NCI-H2227 (cell line): ENCODE results near the gene COX5B.
"Not testable (repeated sequence)": the region's sequence is repeated elsewhere in the genome, so short reads cannot be mapped to it uniquely, and the experiment has no call there.

Source experiments
- DNase-seq: peaks from one replicate; lab custom pipeline; 2025; ENCODE audit not compliant: unreplicated experiment; lab: John Stamatoyannopoulos, UW

COX5B gene, protein sequence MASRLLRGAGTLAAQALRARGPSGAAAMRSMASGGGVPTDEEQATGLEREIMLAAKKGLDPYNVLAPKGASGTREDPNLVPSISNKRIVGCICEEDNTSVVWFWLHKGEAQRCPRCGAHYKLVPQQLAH

DNA sequence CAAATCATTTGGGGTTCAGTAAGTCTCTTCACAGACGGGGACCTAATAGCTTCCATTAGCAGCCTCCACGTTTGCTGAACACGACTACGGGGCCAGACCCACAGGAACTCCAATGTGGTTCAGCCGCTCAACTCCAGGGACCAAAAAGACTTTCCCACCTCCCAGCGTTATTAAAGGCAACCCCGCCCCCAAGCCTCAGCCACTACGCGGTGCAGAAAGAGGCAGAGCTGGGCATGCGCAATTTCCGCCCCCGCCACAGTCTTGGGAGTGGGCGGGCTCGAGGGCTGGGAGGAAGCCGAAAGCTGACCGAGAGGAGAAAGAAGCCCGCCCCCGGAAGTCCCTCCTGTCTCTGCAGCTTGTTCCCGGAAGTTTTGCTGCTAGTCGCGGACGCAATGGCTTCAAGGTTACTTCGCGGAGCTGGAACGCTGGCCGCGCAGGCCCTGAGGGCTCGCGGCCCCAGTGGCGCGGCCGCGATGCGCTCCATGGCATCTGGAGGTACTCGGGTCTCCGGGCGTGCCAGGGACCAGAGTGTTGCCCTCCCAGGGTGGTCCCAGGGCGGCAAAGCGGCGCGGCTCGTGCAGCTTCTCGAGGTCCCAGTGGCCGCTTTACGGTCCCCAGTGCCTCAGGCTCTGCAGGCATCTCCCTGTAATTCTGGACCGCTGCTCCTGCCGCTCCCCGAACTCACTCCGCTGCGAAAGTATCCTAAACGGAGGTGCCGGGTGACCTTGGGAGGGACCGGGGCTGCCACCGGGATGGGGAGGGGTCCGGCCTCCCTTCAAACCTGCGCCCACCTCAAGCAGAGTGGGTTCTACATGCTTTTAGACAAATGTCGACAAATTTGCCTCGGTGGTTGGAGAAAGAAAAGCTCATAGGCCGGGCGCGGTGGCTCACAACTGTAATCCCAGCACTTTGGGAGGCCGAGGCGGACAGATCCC lies at the start of gene COX5B:
Gene COX5B (plus strand): TSS at position 368 of the 935 bp plus-strand sequence. CDS start 25 bp downstream, at position 393.
- DNase-seq: peak; percentile 99

DNA sequence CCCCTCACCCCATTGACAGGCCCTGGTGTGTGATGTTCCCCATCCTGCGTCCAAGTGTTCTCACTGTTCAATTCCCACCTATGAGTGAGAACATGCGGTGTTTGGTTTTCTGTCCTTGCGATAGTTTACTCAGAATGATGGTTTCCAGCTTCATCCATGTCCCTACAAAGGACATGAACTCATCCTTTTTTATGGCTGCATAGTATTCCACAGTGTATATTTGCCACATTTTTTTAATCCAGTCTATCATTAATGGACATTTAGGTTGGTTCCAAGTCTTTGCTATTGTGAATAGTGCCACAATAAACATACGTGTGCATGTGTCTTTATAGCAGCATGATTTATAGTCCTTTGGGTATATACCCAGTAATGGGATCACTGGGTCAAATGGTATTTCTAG lies 49.7 kb upstream of the COX5B start:
- DNase-seq: not testable (repeated sequence)

DNA sequence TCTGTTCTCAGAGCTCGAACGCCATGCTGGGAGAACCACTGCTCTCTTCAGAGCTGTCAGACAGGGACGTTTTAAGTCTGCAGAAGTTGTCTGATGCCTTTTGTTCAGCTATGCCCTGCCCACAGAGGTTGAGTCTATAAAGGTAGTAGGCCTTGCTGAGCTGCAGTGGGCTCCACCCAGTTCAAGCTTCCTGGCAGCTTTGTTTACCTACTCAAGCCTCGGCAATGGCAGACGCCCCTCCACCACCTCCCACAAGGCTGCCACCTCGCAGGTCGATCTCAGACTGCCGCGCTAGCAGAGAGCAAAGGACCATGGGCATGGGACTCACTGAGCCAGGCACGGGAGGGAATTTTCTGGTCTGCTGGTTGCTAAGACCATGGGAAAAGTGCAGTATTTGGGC lies 44.3 kb upstream of the COX5B start:
- DNase-seq: not testable (repeated sequence)

DNA sequence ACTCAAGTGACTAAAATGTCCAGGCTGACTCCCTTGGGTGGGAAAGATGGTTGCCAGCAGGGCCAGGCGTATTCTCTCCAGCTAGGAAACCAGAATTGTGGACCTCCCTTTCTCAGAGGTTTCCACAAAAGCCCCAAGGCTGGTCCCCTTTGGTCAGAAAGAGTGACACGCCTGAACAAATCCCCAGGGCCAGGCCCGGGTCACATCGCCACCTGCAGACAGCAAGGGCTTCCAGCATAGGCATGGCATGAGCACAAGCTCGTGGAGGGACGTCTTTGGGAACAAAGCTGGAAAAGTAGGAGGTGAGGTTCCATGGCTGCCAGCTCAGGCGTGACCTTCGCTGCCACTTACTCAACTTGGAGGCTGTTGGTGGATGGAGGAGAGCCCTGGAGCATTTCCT lies 40.8 kb upstream of the COX5B start:
- DNase-seq: not testable (repeated sequence)

DNA sequence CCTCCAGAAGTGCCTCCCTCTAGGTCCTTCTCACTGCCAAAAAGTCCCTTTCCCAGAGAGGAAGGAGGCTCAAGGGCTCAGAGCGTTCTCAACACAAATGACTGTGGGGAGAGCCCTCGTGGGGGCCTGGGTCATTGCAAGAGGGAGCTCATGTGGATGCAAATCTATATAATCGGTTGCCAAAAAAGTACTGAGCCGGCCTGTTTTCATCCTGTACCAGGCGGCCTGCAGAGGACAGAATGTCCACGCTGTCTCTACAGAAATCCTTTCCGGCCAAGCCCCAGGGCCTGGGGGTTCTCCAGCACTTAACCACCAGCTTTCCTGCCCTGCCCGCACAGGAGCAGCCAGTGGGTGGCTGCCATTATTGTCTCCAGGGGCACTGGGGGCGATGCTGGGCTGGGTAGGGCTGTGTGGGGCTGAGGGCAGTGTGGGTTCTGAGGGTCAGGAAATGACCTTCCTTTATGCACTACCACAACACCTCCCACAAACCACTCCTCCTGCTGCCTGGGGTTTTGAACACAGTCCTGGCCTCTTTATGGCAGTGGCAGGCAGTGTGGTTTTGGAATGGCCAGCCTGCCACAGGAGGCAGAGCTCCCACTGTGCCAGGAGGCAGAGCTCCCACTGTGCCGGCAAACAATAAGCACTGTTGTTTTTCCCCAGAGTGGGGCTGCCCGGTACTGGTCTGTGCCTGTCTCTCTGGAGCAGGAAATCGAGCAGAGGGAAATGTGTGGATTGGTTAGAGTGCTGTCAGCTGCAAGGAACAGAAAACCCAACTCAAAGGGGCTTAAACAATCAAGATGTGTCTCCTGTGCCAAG lies 40.1 kb upstream of the COX5B start:
- DNase-seq: not testable (repeated sequence)

DNA sequence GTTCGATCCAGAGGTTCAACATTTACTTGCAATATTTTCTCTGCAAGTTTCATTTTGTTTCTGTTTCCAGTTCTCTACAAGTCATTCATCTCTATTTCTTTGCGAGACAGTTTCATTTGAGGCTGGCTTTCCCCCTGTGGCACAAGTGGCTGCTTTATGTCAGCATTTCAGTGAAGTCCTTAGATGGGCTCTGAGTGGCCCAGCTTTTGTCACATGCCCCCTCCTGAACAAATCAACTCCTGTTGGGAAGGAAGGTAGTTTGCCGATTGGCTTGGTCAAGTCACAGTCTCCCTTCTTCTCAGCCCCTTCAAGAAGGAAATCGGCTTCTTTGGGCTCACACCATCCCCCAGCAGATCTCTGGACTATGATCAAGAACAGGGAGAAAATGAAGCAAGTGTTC lies 37.1 kb upstream of the COX5B start:
- DNase-seq: not testable (repeated sequence)

DNA sequence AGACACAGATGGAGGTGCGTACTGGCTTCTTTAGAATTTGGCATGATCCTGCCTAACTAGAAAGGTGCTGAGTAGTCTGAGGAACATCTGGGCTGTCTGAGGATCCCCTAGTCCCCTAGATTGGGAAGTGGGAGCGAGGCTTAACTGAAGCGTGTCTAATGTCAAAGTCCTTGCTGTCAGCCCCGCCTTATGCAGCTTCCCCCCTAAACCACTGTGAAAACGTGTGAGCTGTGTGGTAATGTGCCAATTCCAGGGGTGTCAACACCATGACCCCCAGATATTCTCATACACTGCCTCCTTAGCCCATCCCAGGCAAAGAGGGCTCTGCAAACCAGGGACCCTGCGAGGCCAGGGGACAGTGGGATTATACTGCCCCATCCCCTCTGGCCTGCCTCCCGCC lies 34.0 kb upstream of the COX5B start:
- not testable (repeated sequence) for DNase-seq

DNA sequence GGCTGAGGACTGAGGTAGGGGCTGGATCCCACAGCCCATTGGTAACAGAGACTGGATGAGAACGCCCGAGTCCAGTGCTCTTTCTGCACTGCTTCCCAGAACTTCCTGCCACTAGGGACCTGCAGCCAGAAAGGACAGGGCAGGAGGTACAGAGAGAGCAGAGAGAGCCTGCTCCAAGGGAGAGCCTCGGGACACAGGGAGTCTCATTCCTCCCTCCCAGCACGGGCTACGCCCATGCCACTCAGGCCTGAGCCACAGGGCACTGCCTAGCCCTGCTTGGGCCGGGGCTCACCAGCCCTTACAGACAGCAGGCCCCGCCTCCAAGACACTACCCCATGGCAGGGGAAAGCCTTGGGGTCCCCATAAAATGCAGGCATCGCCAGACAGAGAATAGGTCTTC lies 30.1 kb upstream of the COX5B start:
- DNase-seq: not testable (repeated sequence)

DNA sequence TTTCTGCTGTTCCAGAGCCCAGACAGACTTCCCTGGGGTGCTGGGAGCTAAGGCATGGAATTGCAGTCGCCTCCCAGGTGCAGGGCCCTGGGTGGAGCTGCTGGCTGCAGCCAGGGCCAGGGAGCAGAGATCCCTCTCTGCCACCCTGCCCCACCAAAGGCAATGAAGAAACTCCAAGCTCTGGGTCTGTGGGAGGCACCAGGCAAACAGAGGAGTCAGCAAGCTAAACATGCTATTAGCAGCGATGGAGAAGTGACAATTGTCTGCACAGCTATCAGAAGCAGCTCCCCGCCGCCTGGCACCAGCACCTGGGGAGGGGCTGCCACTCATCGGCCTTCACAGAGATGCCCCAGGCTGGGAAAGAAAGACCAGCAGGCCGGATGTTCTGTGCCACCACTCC lies 28.0 kb upstream of the COX5B start:
- DNase-seq: no peak

DNA sequence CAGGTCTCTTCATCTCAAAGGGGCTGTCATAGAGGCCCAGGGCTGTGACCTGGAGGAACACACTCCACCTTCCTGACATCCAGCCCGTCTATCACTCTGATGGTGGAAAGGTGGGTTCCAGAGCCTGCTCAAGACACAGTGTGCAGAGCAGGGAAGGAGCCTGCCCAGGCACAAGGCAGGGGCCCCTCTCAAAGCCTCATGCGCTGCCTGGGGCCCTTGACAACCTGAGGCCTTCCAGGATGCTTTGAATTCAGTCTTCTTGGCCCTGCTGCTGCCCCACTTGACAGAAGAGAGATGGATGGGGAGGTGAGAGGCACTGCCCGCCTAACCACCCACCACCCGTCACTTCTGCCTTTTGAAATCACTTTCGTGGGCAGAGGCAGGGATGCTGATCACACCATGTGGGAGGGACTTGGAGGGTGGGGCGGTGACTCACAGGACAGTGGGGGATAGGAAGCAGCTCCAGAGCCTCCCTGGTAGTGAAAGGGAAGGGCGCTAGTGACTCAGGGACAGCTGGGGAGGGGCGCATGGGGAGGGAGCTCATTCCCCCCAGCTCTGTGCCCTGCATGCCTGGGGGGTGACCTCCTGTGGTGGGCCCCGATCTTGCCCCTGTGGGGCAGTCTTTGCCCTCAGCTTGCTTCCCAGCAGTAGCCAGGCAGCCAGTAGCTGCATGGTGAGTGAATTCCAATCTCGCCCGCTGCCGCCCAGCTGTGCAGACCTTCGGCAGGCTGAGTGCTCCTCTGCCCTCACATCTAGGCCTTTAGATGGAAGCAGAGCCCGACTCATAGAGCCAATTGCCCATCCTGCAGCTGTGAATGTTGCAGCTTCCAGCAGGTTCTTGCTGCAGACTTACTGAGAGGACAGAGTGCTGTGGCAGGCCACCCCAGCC lies 26.7 kb upstream of the COX5B start:
- not testable (repeated sequence) for DNase-seq

DNA sequence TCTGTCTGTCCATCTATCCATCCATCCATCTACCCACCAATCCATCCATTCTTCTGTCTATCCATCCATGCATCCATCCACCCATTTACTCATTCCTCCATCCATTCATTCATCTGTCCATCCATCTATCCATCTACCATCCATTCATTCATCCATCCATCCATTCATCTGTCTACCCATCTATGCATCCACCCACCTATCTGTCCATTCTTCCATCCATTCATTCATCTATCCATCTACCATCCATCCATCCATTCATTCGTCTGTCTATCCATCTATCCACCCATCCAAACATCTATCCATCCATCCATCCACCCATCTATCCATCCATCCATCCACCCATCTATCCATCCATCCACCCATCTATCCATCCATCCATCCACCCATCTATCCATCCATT lies 25.4 kb upstream of the COX5B start:
- DNase-seq: not testable (repeated sequence)

DNA sequence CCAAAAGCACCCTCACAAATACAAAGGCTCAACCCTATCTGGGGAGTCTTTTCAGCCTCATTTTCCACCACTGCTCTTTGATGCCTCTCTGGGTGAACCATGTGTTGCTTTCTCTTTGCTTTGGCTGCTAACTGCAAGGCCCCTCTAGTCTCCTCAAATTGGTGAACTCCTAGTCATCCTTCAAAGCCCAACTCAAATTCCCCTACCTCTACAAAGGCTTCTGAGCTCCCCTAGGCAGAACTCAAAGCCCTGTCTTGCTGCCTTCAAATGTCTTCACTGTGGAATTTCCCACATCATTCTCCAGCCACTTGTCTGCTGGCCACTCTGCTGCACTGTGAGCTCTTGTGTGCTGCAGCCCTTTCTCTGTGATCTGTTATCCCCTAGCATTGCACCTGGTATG lies 22.9 kb upstream of the COX5B start:
- not testable (repeated sequence) for DNase-seq

DNA sequence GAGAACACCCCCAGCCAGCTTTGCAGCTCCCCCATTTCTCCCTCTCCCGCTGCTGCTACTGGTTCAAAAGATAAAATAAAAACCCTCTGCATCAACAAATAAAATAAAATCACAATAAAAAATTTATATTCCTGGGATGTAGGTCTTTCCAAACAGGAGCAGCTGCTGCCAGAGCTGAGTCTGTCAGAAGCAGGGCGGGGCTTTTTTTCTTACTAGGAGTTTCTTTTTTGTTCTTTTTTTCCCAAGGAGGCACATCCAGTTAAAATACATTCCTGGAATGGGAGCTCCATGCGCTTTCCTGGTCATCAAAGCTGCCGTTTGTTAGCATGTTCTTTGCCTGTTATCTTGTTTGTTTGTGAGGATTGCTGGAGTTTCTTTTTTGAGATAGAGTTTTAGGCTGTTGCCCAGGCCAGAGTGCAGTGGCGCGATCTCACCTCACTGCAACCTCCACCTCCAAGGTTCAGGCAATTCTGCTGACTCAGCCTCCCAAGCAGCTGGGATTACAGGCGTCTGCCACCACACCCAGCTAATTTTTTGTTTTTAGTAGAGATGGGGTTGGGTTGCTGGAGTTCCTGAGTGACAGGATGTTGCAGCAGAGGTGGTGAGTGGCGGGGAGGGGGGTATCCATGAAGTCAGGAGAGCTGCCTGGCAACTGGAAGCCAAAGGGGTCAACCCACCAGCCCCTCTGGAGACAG lies 20.4 kb upstream of the COX5B start:
- DNase-seq: not testable (repeated sequence)

DNA sequence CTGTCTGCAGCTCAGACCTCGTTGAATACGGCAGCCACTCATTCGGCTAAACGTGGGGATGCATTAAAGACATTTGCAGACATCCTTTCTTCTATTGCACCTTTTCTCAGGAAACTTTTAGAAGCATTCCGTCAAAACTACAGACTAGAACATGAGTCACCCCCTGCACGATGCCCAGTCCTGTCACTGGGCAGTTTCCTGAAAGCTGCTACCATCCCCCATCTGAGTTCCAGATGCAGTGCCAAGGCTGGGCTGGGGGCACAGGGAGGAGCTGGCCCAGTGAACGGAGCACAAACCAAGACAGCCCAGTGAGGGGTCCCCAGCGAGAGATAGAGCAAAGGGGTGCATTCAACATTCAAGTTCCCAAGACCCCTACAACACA lies 19.8 kb upstream of the COX5B start:
- not testable (repeated sequence) for DNase-seq

DNA sequence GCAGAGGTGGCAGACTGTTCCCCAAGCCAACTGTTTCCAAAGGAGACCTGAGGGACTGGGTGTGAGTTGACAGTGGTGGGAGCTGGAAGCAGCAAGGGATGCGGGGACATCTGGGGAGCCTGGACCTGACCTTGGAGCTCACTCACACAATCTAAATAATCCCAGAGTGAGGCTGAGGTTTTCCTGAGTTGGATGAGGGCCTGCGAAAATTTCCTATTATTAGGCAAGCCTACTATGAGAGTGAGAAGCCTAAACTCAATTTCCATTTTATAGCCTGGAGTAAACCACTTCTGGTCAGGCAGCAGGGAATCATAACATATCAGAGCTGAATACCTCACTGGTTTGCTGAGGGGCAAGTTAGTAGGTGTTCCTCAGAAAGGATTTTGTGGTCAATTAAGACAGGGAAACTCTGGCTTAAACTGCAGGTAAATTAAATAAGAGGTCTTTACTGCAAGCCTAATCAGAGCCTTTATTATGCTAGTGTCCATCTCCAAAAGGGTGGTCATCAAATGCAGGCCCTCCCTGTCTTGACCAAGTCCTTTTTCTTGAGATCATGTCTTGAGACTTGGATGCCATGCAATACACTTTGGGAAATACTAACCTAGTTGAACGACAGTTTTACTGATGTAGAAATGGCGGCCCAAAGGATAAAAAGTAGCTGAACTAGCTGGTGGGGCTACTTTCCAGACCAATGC lies 1.7 kb upstream of the COX5B start:
- no peak for DNase-seq

DNA sequence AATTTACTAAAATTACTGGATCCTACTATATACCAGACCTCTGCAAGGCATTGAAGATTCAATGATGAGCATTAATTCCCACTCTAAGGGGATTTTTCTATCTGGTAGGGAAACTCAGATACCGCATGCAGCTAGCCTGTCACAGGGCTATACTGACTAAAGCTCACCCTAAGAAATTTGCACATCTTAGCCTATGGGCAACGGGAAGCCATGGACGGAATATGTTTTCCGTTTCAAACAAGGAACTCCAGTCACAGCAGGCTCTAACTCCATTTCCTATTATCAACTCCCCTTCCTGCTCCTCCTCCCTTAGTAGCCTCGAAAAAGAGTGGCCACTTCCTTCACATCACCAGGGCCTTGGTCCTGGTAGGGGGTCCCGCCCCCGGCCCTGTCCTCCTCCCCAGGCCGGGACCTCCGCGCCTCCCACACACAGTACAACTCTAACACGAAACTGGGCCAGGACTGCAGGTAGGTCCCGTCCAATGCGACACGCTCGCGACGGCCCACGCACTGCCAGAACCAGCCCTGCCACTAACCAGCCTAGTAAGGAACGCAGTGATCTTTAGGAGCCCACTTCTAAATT lies 659 bp upstream of the COX5B start:
- DNase-seq: peak; percentile 52

DNA sequence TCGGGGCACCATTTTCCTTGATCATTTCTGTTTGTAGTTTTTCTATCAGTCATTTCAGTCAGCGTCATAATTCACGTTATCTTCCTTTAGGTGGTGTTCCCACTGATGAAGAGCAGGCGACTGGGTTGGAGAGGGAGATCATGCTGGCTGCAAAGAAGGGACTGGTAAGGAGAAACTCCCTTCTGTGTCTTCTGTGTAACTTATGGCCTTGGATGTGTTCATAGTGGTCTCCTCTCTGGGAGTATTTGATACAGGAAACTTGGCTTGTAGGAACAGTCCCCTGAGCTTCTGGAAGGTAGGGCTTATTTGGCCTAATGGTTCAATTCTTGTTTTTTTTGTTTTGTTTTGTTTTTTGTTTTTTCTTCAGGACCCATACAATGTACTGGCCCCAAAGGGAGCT lies 1.1 kb downstream of the COX5B start:
- DNase-seq: no peak

DNA sequence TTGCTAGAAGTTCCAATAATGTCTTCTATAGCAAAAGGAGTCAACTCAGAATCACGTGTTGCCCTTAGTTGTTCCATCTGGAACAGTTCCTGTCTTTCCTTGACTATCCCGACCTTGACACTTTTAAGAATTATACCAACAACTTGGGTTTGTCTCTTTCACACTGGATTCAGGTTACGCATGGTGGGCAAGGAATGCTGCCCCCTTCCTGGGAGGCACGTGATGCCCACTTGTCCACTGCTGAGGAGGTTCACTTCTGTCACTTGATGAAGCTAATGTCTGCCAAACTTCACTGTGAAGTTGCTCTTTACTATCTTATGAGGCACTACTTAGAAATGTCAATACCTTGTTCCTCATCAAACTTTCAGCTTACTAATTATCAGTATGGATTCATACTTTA lies 5.3 kb downstream of the COX5B start:
- no peak for DNase-seq

DNA sequence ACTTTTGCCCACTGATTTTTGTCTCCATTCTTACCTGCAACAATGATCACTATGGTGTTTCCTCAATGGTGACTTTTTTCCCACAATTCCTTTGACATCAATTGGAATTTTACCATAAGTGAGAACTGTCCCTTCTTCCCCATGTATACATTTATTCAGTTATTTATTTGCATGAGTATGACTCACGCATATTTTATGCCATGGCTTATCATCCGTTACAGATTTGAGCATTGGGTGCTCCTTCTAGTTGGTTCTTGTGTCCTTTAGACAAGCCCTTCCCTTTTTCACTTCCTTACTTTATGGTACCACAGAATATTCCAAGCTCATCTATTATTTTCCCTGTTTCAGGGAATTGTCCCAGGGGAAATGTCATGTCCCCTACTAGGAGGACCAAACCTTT lies 7.6 kb downstream of the COX5B start:
- no peak for DNase-seq
